Neural crest cell (in vitro differentiated cells): ENCODE data around the gene TLCD3B. TPM values are rescaled to one million over a fixed set of nuclear protein-coding genes. Genes with fewer than 3 reads are reported as not detected.
A peak's percentile ranks its signal among the peaks of the same experiment; 100 is the strongest.
"Not testable (repeated sequence)": the region's sequence is repeated elsewhere in the genome, so short reads cannot be mapped to it uniquely, and the experiment has no call there.

Experiments used
- DNase-seq: peaks from one replicate; pipeline ENCODE4 v3.0.0; 2021; ENCODE audit warnings: low read depth, mixed read lengths, low spot score
- H3K27ac Mint-ChIP-seq: one replicate; pipeline ENCODE4 v1.8.0; 2021; ENCODE audit warnings: mild to moderate bottlenecking, mixed read lengths; ENCODE audit not compliant: unreplicated experiment
- H3K27me3 Mint-ChIP-seq: 2 replicates; pipeline ENCODE4 v1.8.0; 2021; ENCODE audit warnings: low read depth, mild to moderate bottlenecking, mixed read lengths
- H3K36me3 Mint-ChIP-seq: 2 replicates; pipeline ENCODE4 v1.8.0; 2021; ENCODE audit warnings: low read depth, mild to moderate bottlenecking, mixed read lengths
- H3K4me1 Mint-ChIP-seq: 2 replicates; pipeline ENCODE4 v1.8.0; 2021; ENCODE audit warnings: mixed read lengths
- H3K4me3 Mint-ChIP-seq: one replicate; pipeline ENCODE4 v1.8.0; 2021; ENCODE audit warnings: mild to moderate bottlenecking, mixed read lengths
- H3K9me3 Mint-ChIP-seq: 2 replicates; pipeline ENCODE4 v1.8.0; 2021; ENCODE audit warnings: mixed read lengths
- CTCF ChIP-seq: fragments of 200-600 bp; sonication (generic); conservative IDR thresholded peaks from 2 replicates; pipeline ENCODE4 v1.5.0; 2021; ENCODE audit warnings: antibody characterized with exemption, mild to moderate bottlenecking
- total RNA-seq: library from RNA; stranded (reverse); gene quantifications from 2 replicates; pipeline ENCODE4 v1.2.1, GENCODE V29; 2021

TLCD3B gene
- total RNA-seq, 1 donor from 2014 or later: 14.2 TPM

- H3K4me3 Mint-ChIP-seq: no peak overlapping the region
- peaks cover 13% of the 10 kb centered on the region for H3K4me1 Mint-ChIP-seq
- DNase-seq: no peak
- no peaks in the 10 kb centered on the region for H3K27me3 Mint-ChIP-seq
- H3K36me3 Mint-ChIP-seq: no peaks in the 10 kb centered on the region
- no peak overlapping the region for H3K27ac Mint-ChIP-seq
- no peaks in the 10 kb centered on the region for H3K9me3 Mint-ChIP-seq
- no peak for TF ChIP-seq CTCF
Observed at GRCh38 chr16:30046588-30046987, 15.5 kb upstream of the TLCD3B start.

- Mint-ChIP-seq H3K4me1 (peaks cover 11% of the 10 kb centered on the region), H3K27ac (no peak overlapping the region), H3K27me3 (no peaks in the 10 kb centered on the region), H3K9me3 (no peaks in the 10 kb centered on the region), H3K4me3 (no peak overlapping the region), H3K36me3 (no peaks in the 10 kb centered on the region)
- TF ChIP-seq CTCF: no peak
- no peak for DNase-seq
Observed at GRCh38 chr16:30046178-30046577, 15.1 kb upstream of the TLCD3B start.

- no peak overlapping the region for H3K27ac Mint-ChIP-seq
- no peaks in the 10 kb centered on the region for H3K4me1 Mint-ChIP-seq
- no peak for DNase-seq
- H3K4me3 Mint-ChIP-seq: no peak overlapping the region
- peak; percentile 66 for TF ChIP-seq CTCF
- no peaks in the 10 kb centered on the region for H3K36me3 Mint-ChIP-seq
- H3K9me3 Mint-ChIP-seq: no peaks in the 10 kb centered on the region
- H3K27me3 Mint-ChIP-seq: peaks cover 8% of the 10 kb centered on the region
Observed at GRCh38 chr16:30041841-30042240, 10.8 kb upstream of the TLCD3B start.

- H3K27ac Mint-ChIP-seq, DNase-seq, H3K36me3 Mint-ChIP-seq, H3K9me3 Mint-ChIP-seq, H3K4me1 Mint-ChIP-seq, H3K4me3 Mint-ChIP-seq: not testable (repeated sequence)
- peaks cover 13% of the 10 kb centered on the region for H3K27me3 Mint-ChIP-seq
Observed at GRCh38 chr16:30040690-30041089, 9.6 kb upstream of the TLCD3B start.

- Mint-ChIP-seq H3K36me3 (no peaks in the 10 kb centered on the region), H3K4me3 (no peak overlapping the region), H3K27me3 (peaks cover 17% of the 10 kb centered on the region), H3K27ac (no peak overlapping the region), H3K4me1 (no peaks in the 10 kb centered on the region), H3K9me3 (no peaks in the 10 kb centered on the region)
- no peak for TF ChIP-seq CTCF
- no peak for DNase-seq
Observed at GRCh38 chr16:30040221-30040620, 9.2 kb upstream of the TLCD3B start.

GRCh38 chr16:30033270-30033669 lies 2.2 kb upstream of the TLCD3B start:
- TF ChIP-seq CTCF: no peak
- Mint-ChIP-seq H3K36me3 (no peaks in the 10 kb centered on the region), H3K27ac (no peak overlapping the region), H3K4me1 (peaks cover 15% of the 10 kb centered on the region), H3K4me3 (no peak overlapping the region), H3K9me3 (no peaks in the 10 kb centered on the region), H3K27me3 (peaks cover 44% of the 10 kb centered on the region)
- DNase-seq: no peak
